Transverse colon (tissue), 4 donors: ENCODE results near the gene BPTF. TPM values are rescaled to one million over a fixed set of nuclear protein-coding genes. Genes with fewer than 3 reads are reported as not detected.

Experiments
- DNase-seq: peaks from one replicate; pipeline ENCODE4 v3.0.0-alpha.2; 2019
- H3K27ac ChIP-seq, 4 donors: fragments of 200-600 bp; sonication (generic); 2 replicates each; pipeline ENCODE4 v1.5.1; 2016 to 2018; ENCODE audit warnings: inconsistent platforms in 4 of 4
- H3K27me3 ChIP-seq: fragments of 200-600 bp; sonication (generic); 2 replicates; pipeline ENCODE4 v1.5.1; 2017; ENCODE audit warnings: inconsistent platforms
- H3K36me3 ChIP-seq, 4 donors: fragments of 200-600 bp; sonication (generic); 2 replicates each; pipeline ENCODE4 v1.5.1; 2017 to 2019; ENCODE audit warnings: inconsistent platforms in 4 of 4
- H3K4me1 ChIP-seq, 4 donors: fragments of 200-600 bp; sonication (generic); 2 replicates each; pipeline ENCODE4 v1.5.1; 2017 to 2020; ENCODE audit warnings: inconsistent platforms in 4 of 4
- H3K4me3 ChIP-seq, 4 donors: fragments of 200-600 bp; sonication (generic); 1 replicate in 1 of 4; 2 replicates in 3 of 4; pipeline versions ENCODE4 v1.5.1 to v1.6.1; 2017 to 2019; ENCODE audit warnings: inconsistent platforms in 4 of 4
- H3K9me3 ChIP-seq, 2 donors: fragments of 200-600 bp; sonication (generic); 2 replicates each; pipeline ENCODE4 v1.5.1; 2017 to 2019; ENCODE audit warnings: inconsistent platforms in 2 of 2
- EP300 ChIP-seq: sonication (generic); formaldehyde crosslinking; IDR thresholded peaks from one replicate; pipeline ENCODE4 v1.6.1; 2017; ENCODE audit warnings: antibody characterized with exemption, low read depth
- POLR2A ChIP-seq: fragments of 450-650 bp; IDR thresholded peaks from one replicate; pipeline ENCODE4 v1.6.1; 2016; ENCODE audit warnings: antibody characterized with exemption, mild to moderate bottlenecking, moderate library complexity
- POLR2AphosphoS5 ChIP-seq, 3 donors: sonication (generic); formaldehyde crosslinking; IDR thresholded peaks; one replicate each; pipeline ENCODE4 v1.6.1; 2016; ENCODE audit warnings: antibody characterized with exemption in 3 of 3
- WGBS, 2 donors: methylation state at CpG; one replicate each; pipeline ENCODE4 v1.1.5; 2018; ENCODE audit warnings: low coverage in 1 of 2; 5-methylcytosine and 5-hydroxymethylcytosine counted together
- in situ Hi-C, 4 donors: fragments of 200-750 bp; cut with MboI; loops; one replicate each; pipeline versions ENCODE4 v1.15.0 to v1.15.1; 2017; ENCODE audit warnings: low sequenced_read_pairs in 3 of 4, low pct_ligation_motif_present in 1 of 4, low pct_unique_long_range_greater_than_20kb in 1 of 4
- intact Hi-C: fragments of 100-400 bp; cut with DNase I; formaldehyde crosslinking; loops from one replicate; pipeline ENCODE4 v1.15.1; 2023; ENCODE audit warnings: low total_unique reads
- total RNA-seq, 4 donors: library from RNA; depleted of rRNA; stranded (reverse); fragments of >200 nt; gene quantifications; one replicate each; pipeline ENCODE4 v1.1.0, GENCODE V29; 2016
- TF ChIP-seq, protein P1 (sequence below), 5 experiments: fragments of 200-600 bp in 3 of 5; fragments of 450-650 bp in 2 of 5; sonication (generic) in 3 of 5; IDR thresholded peaks; 1 replicate in 2 of 5; 2 replicates in 3 of 5; pipeline ENCODE4 v1.5.1; 2016 to 2017; ENCODE audit warnings: antibody characterized with exemption in 5 of 5, inconsistent platforms in 3 of 5, mild to moderate bottlenecking in 2 of 5, moderate library complexity in 1 of 5

BPTF gene
- 100 to 1,000 TPM in 2 of 4 donors, 10 to 100 TPM in 2; 70.3 to 158 (median 86.7) TPM for total RNA-seq

GRCh38 chr17:67824735-67825626, at the start of gene BPTF:
Gene BPTF, plus strand, starts transcription at chr17:67825503. Its CDS starts 222 bp downstream, at chr17:67825725.
- peak; percentile 94 for DNase-seq
- TF ChIP-seq, protein P1, sequence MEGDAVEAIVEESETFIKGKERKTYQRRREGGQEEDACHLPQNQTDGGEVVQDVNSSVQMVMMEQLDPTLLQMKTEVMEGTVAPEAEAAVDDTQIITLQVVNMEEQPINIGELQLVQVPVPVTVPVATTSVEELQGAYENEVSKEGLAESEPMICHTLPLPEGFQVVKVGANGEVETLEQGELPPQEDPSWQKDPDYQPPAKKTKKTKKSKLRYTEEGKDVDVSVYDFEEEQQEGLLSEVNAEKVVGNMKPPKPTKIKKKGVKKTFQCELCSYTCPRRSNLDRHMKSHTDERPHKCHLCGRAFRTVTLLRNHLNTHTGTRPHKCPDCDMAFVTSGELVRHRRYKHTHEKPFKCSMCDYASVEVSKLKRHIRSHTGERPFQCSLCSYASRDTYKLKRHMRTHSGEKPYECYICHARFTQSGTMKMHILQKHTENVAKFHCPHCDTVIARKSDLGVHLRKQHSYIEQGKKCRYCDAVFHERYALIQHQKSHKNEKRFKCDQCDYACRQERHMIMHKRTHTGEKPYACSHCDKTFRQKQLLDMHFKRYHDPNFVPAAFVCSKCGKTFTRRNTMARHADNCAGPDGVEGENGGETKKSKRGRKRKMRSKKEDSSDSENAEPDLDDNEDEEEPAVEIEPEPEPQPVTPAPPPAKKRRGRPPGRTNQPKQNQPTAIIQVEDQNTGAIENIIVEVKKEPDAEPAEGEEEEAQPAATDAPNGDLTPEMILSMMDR (IDR thresholded peaks at IDR 0.05): peak; percentile 43 to 99 (median 90)
- TF ChIP-seq POLR2AphosphoS5 (IDR thresholded peaks at IDR 0.05): peak; percentile 80 to 93 (median 85)
- TF ChIP-seq EP300: no peak
- TF ChIP-seq POLR2A: peak; percentile 62
- Histone ChIP-seq H3K4me1 (peaks cover 5 to 43% (median 35%) of the 10 kb centered on the region in 4 donors), H3K4me3 (peak within 1 kb of the TSS; percentile 76 to 92 (median 88)), H3K36me3 (no peaks in the 10 kb centered on the region), H3K27ac (peak within 1 kb of the TSS; percentile 94 to 96 (median 94)), H3K27me3 (no peaks in the 10 kb centered on the region), H3K9me3 (no peaks in the 10 kb centered on the region)
- in situ Hi-C loops (no loop called here), intact Hi-C loops (no loop called here)
- 0 to 1% methylated on average over 10 to 41 of the region's 88 CpGs for WGBS, 2 donors

GRCh38 chr17:67779098-67779672, 46.1 kb upstream of the BPTF start:
- H3K4me1 ChIP-seq: peaks cover 0 to 11% (median 4%) of the 10 kb centered on the region in 4 donors
- in situ Hi-C loops (no loop called here), intact Hi-C loops (no loop called here)
- peak overlapping the region in 1 of 4 donors; percentile 18 for H3K27ac ChIP-seq
- 18 to 29% methylated on average over 11 to 13 of the region's 13 CpGs for WGBS, 2 donors
- H3K9me3 ChIP-seq: no peaks in the 10 kb centered on the region
- no peaks in the 10 kb centered on the region for H3K36me3 ChIP-seq
- H3K4me3 ChIP-seq: no peak overlapping the region
- DNase-seq: peak; percentile 27
- no peak for TF ChIP-seq POLR2A
- TF ChIP-seq EP300: no peak
- no peak for TF ChIP-seq POLR2AphosphoS5 (IDR thresholded peaks at IDR 0.05)
- TF ChIP-seq, protein P1 (IDR thresholded peaks at IDR 0.05): peak; percentile 49 to 80 (median 68)
- no peaks in the 10 kb centered on the region for H3K27me3 ChIP-seq

GRCh38 chr17:67784364-67785121, 40.8 kb upstream of the BPTF start:
- intact Hi-C loops: no loop called here
- TF ChIP-seq POLR2AphosphoS5 (IDR thresholded peaks at IDR 0.05): no peak
- TF ChIP-seq, protein P1 (IDR thresholded peaks at IDR 0.05): no peak
- TF ChIP-seq POLR2A: no peak
- TF ChIP-seq EP300: no peak
- DNase-seq: peak; percentile 40
- no peaks in the 10 kb centered on the region for H3K36me3 ChIP-seq
- in situ Hi-C loops: no loop called here
- no peaks in the 10 kb centered on the region for H3K9me3 ChIP-seq
- no peaks in the 10 kb centered on the region for H3K27me3 ChIP-seq
- 30 to 53% methylated on average over 8 to 10 of the region's 10 CpGs for WGBS, 2 donors
- peak overlapping the region in 2 of 4 donors; percentile 58 to 64 for H3K27ac ChIP-seq
- no peak overlapping the region for H3K4me3 ChIP-seq
- peaks cover 0 to 12% (median 3%) of the 10 kb centered on the region in 4 donors for H3K4me1 ChIP-seq

- no peak overlapping the region for H3K4me3 ChIP-seq
- in situ Hi-C loops (no loop called here), intact Hi-C loops (no loop called here)
- no peak overlapping the region for H3K27ac ChIP-seq
- no peaks in the 10 kb centered on the region for H3K27me3 ChIP-seq
- no peak for TF ChIP-seq POLR2A
- no peak for TF ChIP-seq POLR2AphosphoS5 (IDR thresholded peaks at IDR 0.05)
- TF ChIP-seq, protein P1 (IDR thresholded peaks at IDR 0.05): no peak
- TF ChIP-seq EP300: no peak
- no peak for DNase-seq
- 95 to 97% methylated on average over 3 of the region's 3 CpGs for WGBS, 2 donors
- peaks cover 0 to 12% (median 3%) of the 10 kb centered on the region in 4 donors for H3K4me1 ChIP-seq
- H3K36me3 ChIP-seq: no peaks in the 10 kb centered on the region
- no peaks in the 10 kb centered on the region for H3K9me3 ChIP-seq
Measured at GRCh38 chr17:67785122-67785477, 40.2 kb upstream of the BPTF start.
